K562 (cell line): ENCODE results near the gene NTF4. TPM values are rescaled to one million over a fixed set of nuclear protein-coding genes. Genes with fewer than 3 reads are reported as not detected.

Experiments used
- CEBPB ChIP-seq: fragments of 450-650 bp; IDR thresholded peaks from 2 replicates; pipeline ENCODE4 v1.6.1; 2016; ENCODE audit warnings: missing genetic modification characterization, missing compliant biosample characterization
- CREB3 ChIP-seq: fragments of 450-650 bp; conservative IDR thresholded peaks from 2 replicates; pipeline ENCODE4 v1.6.1; 2016; ENCODE audit warnings: missing genetic modification characterization, low read depth, mild to moderate bottlenecking, missing compliant biosample characterization, moderate library complexity
- CREM ChIP-seq: IDR thresholded peaks from 2 replicates; pipeline ENCODE4 v1.6.1; 2014; ENCODE audit warnings: antibody characterized with exemption, low read depth
- EHMT2 ChIP-seq: fragments of 450-650 bp; IDR thresholded peaks from 2 replicates; pipeline ENCODE4 v1.6.1; 2018; ENCODE audit warnings: antibody characterized with exemption
- ESRRB ChIP-seq: fragments of 250-450 bp; sonication (Bioruptor Pico); IDR thresholded peaks from 2 replicates; pipeline ENCODE4 v1.5.0; 2020; ENCODE audit warnings: mild to moderate bottlenecking, moderate library complexity, borderline replicate concordance
- HMGN3 ChIP-seq: IDR thresholded peaks from 2 replicates; pipeline ENCODE4 v1.6.1; 2011; ENCODE audit warnings: borderline replicate concordance, low read depth, mild to moderate bottlenecking, mixed read lengths, low read length; ENCODE audit not compliant: insufficient read length; ENCODE audit errors: extremely low read depth
- HSF4 ChIP-seq: fragments of 250-450 bp; sonication (Bioruptor Pico); IDR thresholded peaks from 2 replicates; pipeline ENCODE4 v2.1.2; 2022; ENCODE audit warnings: mild to moderate bottlenecking, moderate library complexity, borderline replicate concordance
- MAFK ChIP-seq: IDR thresholded peaks from 2 replicates; pipeline ENCODE4 v1.6.1; 2011; ENCODE audit warnings: low read length, improper control_type of control experiment
- MYC ChIP-seq, 2 experiments: fragments of 250-450 bp in 1 of 2; sonication (Bioruptor Pico) in 1 of 2; IDR thresholded peaks; 2 replicates each; pipeline versions ENCODE4 v1.5.1 to v1.6.1; 2012 to 2021; ENCODE audit warnings: low read depth in 2 of 2, borderline replicate concordance in 1 of 2, improper control_type of control experiment in 1 of 2, low read length in 1 of 2, mild to moderate bottlenecking in 1 of 2, moderate library complexity in 1 of 2
- NR2C1 ChIP-seq, 2 experiments: fragments of 450-650 bp; IDR thresholded peaks; 2 replicates each; pipeline ENCODE4 v1.6.1; 2017; ENCODE audit warnings: mild to moderate bottlenecking in 2 of 2, antibody characterized with exemption in 1 of 2, inconsistent platforms in 1 of 2, missing compliant biosample characterization in 1 of 2, missing genetic modification characterization in 1 of 2
- PCBP1 ChIP-seq: fragments of 200-400 bp; formaldehyde crosslinking; IDR thresholded peaks from 2 replicates; pipeline ENCODE4 v1.6.1; 2018; ENCODE audit warnings: mild to moderate bottlenecking, low read depth, low read length; ENCODE audit not compliant: poor library complexity, severe bottlenecking
- POLR2G ChIP-seq: fragments of 200-400 bp; formaldehyde crosslinking; IDR thresholded peaks from 2 replicates; pipeline ENCODE4 v1.6.1; 2017; ENCODE audit warnings: low read depth, mild to moderate bottlenecking, antibody characterized with exemption, low read length, moderate library complexity
- PURB ChIP-seq: sonication (generic); formaldehyde crosslinking; IDR thresholded peaks from 2 replicates; pipeline ENCODE4 v1.9.0; 2021; ENCODE audit warnings: low read depth, mild to moderate bottlenecking, missing genetic modification reagents
- RFX1 ChIP-seq: fragments of 450-650 bp; IDR thresholded peaks from 2 replicates; pipeline ENCODE4 v1.6.1; 2016; ENCODE audit warnings: mild to moderate bottlenecking, moderate library complexity
- SAP30 ChIP-seq: fragments of 200-600 bp; sonication (generic); IDR thresholded peaks from 2 replicates; pipeline ENCODE4 v1.6.1; 2012; ENCODE audit warnings: borderline replicate concordance, low read depth, mild to moderate bottlenecking, moderate library complexity, low read length, control low read depth, inconsistent platforms; ENCODE audit not compliant: insufficient read depth, poor library complexity, severe bottlenecking
- SIN3B ChIP-seq: fragments of 450-650 bp; IDR thresholded peaks from 2 replicates; pipeline ENCODE4 v1.6.1; 2017; ENCODE audit warnings: low read depth, mild to moderate bottlenecking, moderate library complexity
- SIRT6 ChIP-seq: IDR thresholded peaks from one replicate; pipeline ENCODE4 v1.6.1; 2012; ENCODE audit warnings: low read depth, mild to moderate bottlenecking, control low read depth, inconsistent platforms, low read length, moderate library complexity
- SMARCE1 ChIP-seq: fragments of 450-650 bp; IDR thresholded peaks from 2 replicates; pipeline ENCODE4 v1.7.1; 2016; ENCODE audit warnings: mild to moderate bottlenecking
- XRCC4 ChIP-seq: IDR thresholded peaks from one replicate; pipeline ENCODE4 v1.6.1; 2011; ENCODE audit not compliant: insufficient read depth, insufficient read length; ENCODE audit errors: extremely low read depth
- ZNF311 ChIP-seq: fragments of 250-450 bp; sonication (Bioruptor Pico); IDR thresholded peaks from 2 replicates; pipeline ENCODE4 v1.4.0; 2020; ENCODE audit warnings: mild to moderate bottlenecking, moderate library complexity
- ZNF41 ChIP-seq: fragments of 250-450 bp; sonication (Bioruptor Pico); conservative IDR thresholded peaks from 2 replicates; pipeline ENCODE4 v1.4.0; 2020; ENCODE audit warnings: mild to moderate bottlenecking
- ZNF449 ChIP-seq: fragments of 250-450 bp; sonication (Bioruptor Pico); IDR thresholded peaks from 2 replicates; pipeline ENCODE4 v1.8.0; 2022; ENCODE audit warnings: moderate library complexity, mild to moderate bottlenecking, inconsistent platforms
- ZNF57 ChIP-seq: fragments of 450-650 bp; formaldehyde crosslinking; IDR thresholded peaks from 2 replicates; pipeline ENCODE4 v1.4.0; 2020; ENCODE audit warnings: mild to moderate bottlenecking, moderate library complexity
- polyA plus RNA-seq, 8 experiments: library from polyadenylated mRNA; depleted of rRNA in 4 of 8; stranded (reverse) in 5 of 8; unstranded in 3 of 8; fragments of >200 nt; fragmentation: Nextera tagmentation in 2 of 8; fragmentation: Illumina TruSeq in 1 of 8; extraction: Ambion mirVana in 2 of 8; extraction: Trizol in 1 of 8; gene quantifications; 2 replicates each; pipeline versions ENCODE4 v1.2.1 to v1.2.3, GENCODE V29; 2011 to 2014; ENCODE audit warnings: inconsistent platforms in 1 of 8, missing spikeins in 1 of 8
- total RNA-seq, 7 experiments: library from RNA; depleted of rRNA in 6 of 7; stranded (reverse); fragments of >200 nt in 6 of 7; fragmentation: Illumina TruSeq in 2 of 7; extraction: Trizol in 2 of 7; gene quantifications; 2 replicates each; pipeline versions ENCODE4 v1.2.1 to v1.2.3, GENCODE V29; 2011 to 2021; ENCODE audit warnings: low replicate concordance in 1 of 7

The NTF4 gene
- total and polyA plus RNA-seq, 9 of the 15 experiments (the other 6 are each of a cell fraction or from before 2014, with no cell fraction given), result not detected

GRCh38 chr19:49073514-49074378 lies 9.1 kb upstream of the NTF4 start (continued):
- 0 out of 2 replicates have a peak, but pooled peaks have one; percentile 26 for TF ChIP-seq POLR2G
- TF ChIP-seq RFX1, result no peak
- no peak for TF ChIP-seq CEBPB
- no peak for TF ChIP-seq SAP30
- TF ChIP-seq ZNF41, result no peak
- TF ChIP-seq ZNF449, result no peak
- no peak for TF ChIP-seq EHMT2
- no peak for TF ChIP-seq MYC (IDR thresholded peaks at IDR 0.05; ENCODE audit: low read depth, low read length)
- no peak for TF ChIP-seq MYC (CRISPR knock-in tag; IDR thresholded peaks at IDR 0.05; ENCODE audit: borderline replicate concordance, low read depth)
- TF ChIP-seq ZNF311 (CRISPR knock-in tag), result no peak
- TF ChIP-seq ZNF57 (CRISPR knock-in tag), result no peak
- peak; percentile 54; the same call in 1 of the 2 replicates for TF ChIP-seq MAFK
- no peak for TF ChIP-seq PURB (CRISPR knock-in tag)
- TF ChIP-seq HSF4, result no peak
- TF ChIP-seq SMARCE1, result 0 out of 2 replicates have a peak, but pooled peaks have one; percentile 23
- TF ChIP-seq SIN3B, result no peak
- no peak for TF ChIP-seq SIRT6
- TF ChIP-seq XRCC4, result no peak
- TF ChIP-seq NR2C1 (IDR thresholded peaks at IDR 0.05), result no peak
- TF ChIP-seq NR2C1 (tag; IDR thresholded peaks at IDR 0.05), result no peak
- TF ChIP-seq PCBP1, result no peak
- 0 out of 2 replicates have a peak, but pooled peaks have one; percentile 8 for TF ChIP-seq CREM
- TF ChIP-seq HMGN3, result no peak
- TF ChIP-seq ESRRB (CRISPR knock-in tag), result no peak
- TF ChIP-seq CREB3 (tag), result no peak
